Fibroblast of mammary gland (primary cell): Measurements from ENCODE around the gene PHB1.

Source experiments
- DNase-seq: peaks from one replicate; pipeline ENCODE4 v3.0.0-alpha.2; 2010; ENCODE audit warnings: low read depth
- H3K4me3 ChIP-seq: 2 replicates; pipeline ENCODE4 v1.5.1; 2011; ENCODE audit warnings: low read depth, mild to moderate bottlenecking, low read length, moderate library complexity; ENCODE audit not compliant: control insufficient read depth
- CTCF ChIP-seq: conservative IDR thresholded peaks from 2 replicates; pipeline ENCODE4 v1.5.1; 2011; ENCODE audit warnings: low read depth, low read length, inconsistent platforms; ENCODE audit not compliant: control insufficient read depth, insufficient read depth

PHB1 gene

GRCh38 chr17:49361129-49361901 lies 53.4 kb downstream of the PHB1 start:
- H3K4me3 ChIP-seq, result peak overlapping the region; percentile 86
- no peak for TF ChIP-seq CTCF
- DNase-seq, result peak; percentile 37

GRCh38 chr17:49360796-49361128 lies 53.9 kb downstream of the PHB1 start:
- H3K4me3 ChIP-seq, result peak overlapping the region; percentile 86
- TF ChIP-seq CTCF, result no peak
- DNase-seq, result no peak

GRCh38 chr17:49359990-49360795 lies 54.5 kb downstream of the PHB1 start:
- peak overlapping the region; percentile 86 for H3K4me3 ChIP-seq
- no peak for TF ChIP-seq CTCF
- DNase-seq, result peak; percentile 16

GRCh38 chr17:49358641-49359247 lies 55.9 kb downstream of the PHB1 start:
- no peak overlapping the region for H3K4me3 ChIP-seq

GRCh38 chr17:49357516-49357915 lies 57.2 kb downstream of the PHB1 start:
- DNase-seq, result no peak
- H3K4me3 ChIP-seq, result no peak overlapping the region
- TF ChIP-seq CTCF, result no peak

More at GRCh38 chr17:49358641-49359247, 55.9 kb downstream of the PHB1 start:
- TF ChIP-seq CTCF, result no peak
- peak; percentile 14 for DNase-seq

GRCh38 chr17:49356320-49356719 lies 58.4 kb downstream of the PHB1 start:
- no peak overlapping the region for H3K4me3 ChIP-seq
- no peak for DNase-seq
- TF ChIP-seq CTCF, result no peak
